HUDEP-2 (cell line): ENCODE data around the gene ARL14.
"Not testable (repeated sequence)": the region's sequence is repeated elsewhere in the genome, so short reads cannot be mapped to it uniquely, and the experiment has no call there.

Experiments
- DNase-seq, 76 experiments: peaks; one replicate each; lab custom pipeline; 2025; ENCODE audit not compliant: unreplicated experiment in 76 of 76; lab: John Stamatoyannopoulos, UW

The ARL14 gene

GRCh38 chr3:160675566-160676124 lies 1.3 kb upstream of the ARL14 start:
- no peak for DNase-seq

GRCh38 chr3:160677459-160677881 lies 510 bp downstream of the ARL14 start:
- no peak for DNase-seq

GRCh38 chr3:160678292-160678842 lies 1.4 kb downstream of the ARL14 start:
- no peak for DNase-seq

GRCh38 chr3:160684368-160684740 lies 7.4 kb downstream of the ARL14 start:
- DNase-seq: no peak

- DNase-seq: no peak
Measured at GRCh38 chr3:160685144-160685766, 8.3 kb downstream of the ARL14 start.

GRCh38 chr3:160686955-160687535 lies 10.1 kb downstream of the ARL14 start:
- DNase-seq: peak in 2 of 76 experiments; percentile 0

- no peak for DNase-seq
Measured at GRCh38 chr3:160691151-160691550, 14.2 kb downstream of the ARL14 start.

GRCh38 chr3:160691962-160692361 lies 15.0 kb downstream of the ARL14 start:
- DNase-seq: no peak

- DNase-seq: no peak
Measured at GRCh38 chr3:160693191-160693590, 16.2 kb downstream of the ARL14 start.

GRCh38 chr3:160694345-160694744 lies 17.4 kb downstream of the ARL14 start:
- DNase-seq: no peak

- no peak for DNase-seq
Measured at GRCh38 chr3:160695003-160695402, 18.0 kb downstream of the ARL14 start.

- no peak for DNase-seq
Measured at GRCh38 chr3:160695915-160696327, 19.0 kb downstream of the ARL14 start.

- no peak for DNase-seq
Measured at GRCh38 chr3:160697637-160698380, 20.8 kb downstream of the ARL14 start.

GRCh38 chr3:160698599-160699195 lies 21.7 kb downstream of the ARL14 start:
- no peak for DNase-seq

GRCh38 chr3:160701490-160701889 lies 24.5 kb downstream of the ARL14 start:
- no peak for DNase-seq

GRCh38 chr3:160702290-160702689 lies 25.3 kb downstream of the ARL14 start:
- no peak for DNase-seq

GRCh38 chr3:160703974-160704373 lies 27.0 kb downstream of the ARL14 start:
- DNase-seq: no peak

- peak in 11 of 76 experiments; percentile 0 to 31 (median 7) for DNase-seq
Measured at GRCh38 chr3:160707187-160707794, 30.3 kb downstream of the ARL14 start.

- no peak for DNase-seq
Measured at GRCh38 chr3:160709477-160710182, 32.7 kb downstream of the ARL14 start.

- DNase-seq: not testable (repeated sequence)
Measured at GRCh38 chr3:160713144-160713543, 36.2 kb downstream of the ARL14 start.
